H1 (cell line): ENCODE results near the gene C2orf92. TPM values are rescaled to one million over a fixed set of nuclear protein-coding genes. Genes with fewer than 3 reads are reported as not detected.

ENCODE experiments used
- CTCF ChIA-PET: fragments of 300-600 bp; sonication (Branson Sonifier 250); formaldehyde crosslinking; loops from one replicate; lab custom pipeline; 2021; ENCODE audit not compliant: partially characterized antibody; lab: Charles Lee
- POLR2A ChIA-PET: fragments of 300-600 bp; sonication (Branson Sonifier 250); formaldehyde crosslinking; loops from one replicate; lab custom pipeline; 2021; ENCODE audit warnings: inconsistent platforms; ENCODE audit not compliant: partially characterized antibody; lab: Charles Lee
- DNase-seq, 2 experiments: peaks; one replicate each; pipeline versions ENCODE4 v3.0.0 to v3.0.0-alpha.2; 2010 to 2022; ENCODE audit warnings: low spot score in 2 of 2, low read depth in 1 of 2, mixed read lengths in 1 of 2
- FAIRE-seq: peaks from 2 replicates; lab custom pipeline; 2011; peaks lifted over from hg19 to GRCh38; lab: Jason Lieb, UNC
- H2AFZ ChIP-seq: 2 replicates; pipeline ENCODE4 v1.8.1; 2012; ENCODE audit warnings: low read length, inconsistent platforms
- H2AK5ac ChIP-seq: 2 replicates; pipeline ENCODE4 v1.6.1; 2013; ENCODE audit warnings: low read depth, low read length
- H2BK120ac ChIP-seq: replicated peaks from 2 replicates; pipeline ENCODE3; 2013; ENCODE audit warnings: low read depth, low read length, inconsistent platforms
- H2BK12ac ChIP-seq: 2 replicates; pipeline ENCODE4 v1.6.1; 2013; ENCODE audit warnings: low read depth, low read length
- H2BK15ac ChIP-seq: 2 replicates; pipeline ENCODE4 v1.6.1; 2013; ENCODE audit warnings: low read length
- H2BK20ac ChIP-seq: 2 replicates; pipeline ENCODE4 v1.6.1; 2013; ENCODE audit warnings: low read length
- H2BK5ac ChIP-seq: 2 replicates; pipeline ENCODE4 v1.6.1; 2013; ENCODE audit warnings: low read depth, low read length
- H3K14ac ChIP-seq: 2 replicates; pipeline ENCODE4 v1.6.1; 2013; ENCODE audit warnings: inconsistent platforms; ENCODE audit not compliant: insufficient read length
- H3K18ac ChIP-seq: 2 replicates; pipeline ENCODE4 v1.6.1; 2013; ENCODE audit warnings: low read length; ENCODE audit errors: extremely low read depth
- H3K23ac ChIP-seq: 2 replicates; pipeline ENCODE4 v1.6.1; 2013; ENCODE audit warnings: inconsistent platforms; ENCODE audit not compliant: insufficient read length
- H3K23me2 ChIP-seq: 2 replicates; pipeline ENCODE4 v1.6.1; 2013; ENCODE audit warnings: low read depth, low read length
- H3K27ac ChIP-seq: 2 replicates; pipeline ENCODE4 v1.6.1; 2011; ENCODE audit warnings: low read depth, low read length, inconsistent platforms
- H3K27me3 ChIP-seq, 4 experiments: replicated peaks in 1 of 4; 1 replicate in 1 of 4; 2 replicates in 3 of 4; pipeline versions ENCODE4 v1.6.1 to v1.8.1; 2011 to 2013; ENCODE audit warnings: low read length in 3 of 4, mild to moderate bottlenecking in 3 of 4, inconsistent platforms in 2 of 4, mixed read lengths in 2 of 4, moderate library complexity in 1 of 4; ENCODE audit not compliant: control insufficient read depth in 3 of 4, insufficient read depth in 3 of 4; ENCODE audit errors: extremely low read depth in 1 of 4
- H3K36me3 ChIP-seq, 4 experiments: 2 replicates each; pipeline versions ENCODE4 v1.6.1 to v1.8.1; 2011 to 2013; ENCODE audit warnings: mild to moderate bottlenecking in 4 of 4, low read length in 3 of 4, moderate library complexity in 2 of 4, control low read depth in 1 of 4, inconsistent platforms in 1 of 4; ENCODE audit not compliant: insufficient read depth in 4 of 4, control insufficient read depth in 2 of 4
- H3K4ac ChIP-seq: replicated peaks from 2 replicates; pipeline ENCODE3; 2013; ENCODE audit warnings: low read length, low read depth, mixed read lengths, inconsistent platforms; ENCODE audit not compliant: insufficient read length
- H3K4me1 ChIP-seq, 4 experiments: replicated peaks in 1 of 4; 1 replicate in 1 of 4; 2 replicates in 3 of 4; pipeline versions ENCODE4 v1.6.1 to v1.8.1; 2011 to 2013; ENCODE audit warnings: low read length in 3 of 4, inconsistent platforms in 2 of 4, mixed read lengths in 1 of 4; ENCODE audit not compliant: insufficient read depth in 4 of 4, control insufficient read depth in 3 of 4
- H3K4me2 ChIP-seq, 2 experiments: 2 replicates each; pipeline versions ENCODE4 v1.6.1 to v1.8.1; 2011 to 2013; ENCODE audit warnings: low read depth in 2 of 2, low read length in 2 of 2, control low read depth in 1 of 2, inconsistent platforms in 1 of 2, mild to moderate bottlenecking in 1 of 2; ENCODE audit not compliant: insufficient read depth in 1 of 2
- H3K4me3 ChIP-seq, 4 experiments: fragments of 200-600, 300-600 bp in 1 of 4; sonication (generic), shearing (Covaris generic), sonication (Bioruptor Twin) in 1 of 4; 2 replicates each; pipeline versions ENCODE4 v1.5.1 to v1.8.1; 2011 to 2016; ENCODE audit warnings: low read length in 4 of 4, low read depth in 3 of 4, control low read depth in 2 of 4, inconsistent platforms in 2 of 4, mild to moderate bottlenecking in 2 of 4, mixed read lengths in 1 of 4, moderate library complexity in 1 of 4; ENCODE audit not compliant: insufficient read depth in 2 of 4; ENCODE audit errors: extremely low read depth in 1 of 4
- H3K56ac ChIP-seq: replicated peaks from 2 replicates; pipeline ENCODE3; 2013; ENCODE audit warnings: low read depth, mild to moderate bottlenecking, mixed read lengths, low read length, inconsistent platforms; ENCODE audit not compliant: insufficient read length
- H3K79me1 ChIP-seq: 2 replicates; pipeline ENCODE4 v1.6.1; 2013; ENCODE audit warnings: low read depth, low read length, control low read depth
- H3K79me2 ChIP-seq, 2 experiments: 2 replicates each; pipeline versions ENCODE4 v1.6.1 to v1.8.1; 2012 to 2013; ENCODE audit warnings: low read length in 2 of 2, mild to moderate bottlenecking in 2 of 2, inconsistent platforms in 1 of 2; ENCODE audit not compliant: insufficient read depth in 2 of 2, control insufficient read depth in 1 of 2
- H3K9ac ChIP-seq, 4 experiments: replicated peaks in 1 of 4; 1 replicate in 1 of 4; 2 replicates in 3 of 4; pipeline versions ENCODE4 v1.6.1 to v1.8.1; 2011 to 2013; ENCODE audit warnings: low read depth in 3 of 4, low read length in 3 of 4, control low read depth in 2 of 4, mild to moderate bottlenecking in 2 of 4, moderate library complexity in 2 of 4, inconsistent platforms in 1 of 4; ENCODE audit errors: extremely low read depth in 1 of 4
- H3K9me3 ChIP-seq, 2 experiments: 2 replicates each; pipeline versions ENCODE4 v1.6.1 to v1.8.1; 2012 to 2013; ENCODE audit warnings: mild to moderate bottlenecking in 2 of 2, moderate library complexity in 2 of 2, control low read depth in 1 of 2, inconsistent platforms in 1 of 2, low read depth in 1 of 2, low read length in 1 of 2, mixed read lengths in 1 of 2; ENCODE audit not compliant: insufficient read depth in 2 of 2
- H4K20me1 ChIP-seq, 2 experiments: replicated peaks in 1 of 2; 2 replicates each; pipeline versions ENCODE3 to v1.8.1; 2011 to 2013; ENCODE audit warnings: inconsistent platforms in 2 of 2, low read length in 2 of 2, mild to moderate bottlenecking in 1 of 2; ENCODE audit not compliant: insufficient read depth in 2 of 2, control insufficient read depth in 1 of 2
- H4K5ac ChIP-seq: 2 replicates; pipeline ENCODE4 v1.6.1; 2013; ENCODE audit warnings: low read length, low read depth, mixed read lengths, inconsistent platforms; ENCODE audit not compliant: insufficient read length
- H4K8ac ChIP-seq: 2 replicates; pipeline ENCODE4 v1.8.0; 2013; ENCODE audit warnings: mild to moderate bottlenecking, moderate library complexity, low read length, inconsistent platforms; ENCODE audit not compliant: insufficient read depth; ENCODE audit errors: extremely low read depth
- H4K91ac ChIP-seq: replicated peaks from 2 replicates; pipeline ENCODE3; 2013; ENCODE audit warnings: low read length, mixed read lengths, inconsistent platforms; ENCODE audit not compliant: insufficient read length
- CREB1 ChIP-seq: IDR thresholded peaks from 2 replicates; pipeline ENCODE4 v1.6.1; 2012; ENCODE audit warnings: inconsistent platforms
- EGR1 ChIP-seq: IDR thresholded peaks from 2 replicates; pipeline ENCODE4 v1.6.1; 2011; ENCODE audit warnings: low read depth, low read length, borderline replicate concordance
- EZH2 ChIP-seq: fragments of 200-600 bp; sonication (generic); IDR thresholded peaks from 2 replicates; pipeline ENCODE4 v1.7.1; 2012; ENCODE audit warnings: low read depth, mild to moderate bottlenecking, moderate library complexity, low read length, inconsistent platforms; ENCODE audit not compliant: severe bottlenecking
- POU5F1 ChIP-seq: IDR thresholded peaks from 2 replicates; pipeline ENCODE4 v1.6.1; 2011; ENCODE audit warnings: low read depth, mild to moderate bottlenecking, low read length, moderate library complexity
- RBBP5 ChIP-seq: IDR thresholded peaks from 2 replicates; pipeline ENCODE4 v1.7.1; 2012; ENCODE audit warnings: low read depth, mild to moderate bottlenecking, inconsistent platforms, low read length, moderate library complexity, borderline replicate concordance
- SIX5 ChIP-seq: IDR thresholded peaks from 2 replicates; pipeline ENCODE4 v1.6.1; 2011; ENCODE audit warnings: mild to moderate bottlenecking, low read depth, low read length
- SP1 ChIP-seq: IDR thresholded peaks from 2 replicates; pipeline ENCODE4 v1.6.1; 2011; ENCODE audit warnings: low read depth, low read length
- TAF1 ChIP-seq: IDR thresholded peaks from 2 replicates; pipeline ENCODE4 v1.6.1; 2011; ENCODE audit warnings: mild to moderate bottlenecking, low read depth, low read length
- TEAD4 ChIP-seq: IDR thresholded peaks from 2 replicates; pipeline ENCODE4 v1.6.1; 2012; ENCODE audit warnings: low read depth, low read length, inconsistent platforms, mixed read lengths
- ZNF274 ChIP-seq: IDR thresholded peaks from 2 replicates; pipeline ENCODE4 v1.7.0; 2012; ENCODE audit warnings: low read length, borderline replicate concordance; ENCODE audit errors: extremely low read depth
- WGBS, 2 experiments: shearing (Covaris generic) in 1 of 2; methylation state at CpG; one replicate each; pipeline versions ENCODE4 v1.1.6 to v1.1.7; 2013 to 2015; ENCODE audit warnings: low lambda C conversion rate in 2 of 2, mixed read lengths in 2 of 2, inconsistent platforms in 1 of 2, low coverage in 1 of 2, missing lambda C conversion rate in 1 of 2; ENCODE audit not compliant: insufficient replicate concordance in 2 of 2, insufficient coverage in 1 of 2, insufficient read length in 1 of 2; ENCODE audit errors: extremely low coverage in 1 of 2, missing lambda C conversion rate in 1 of 2; 5-methylcytosine and 5-hydroxymethylcytosine counted together
- polyA plus RNA-seq, 7 experiments: library from polyadenylated mRNA; depleted of rRNA in 3 of 7; stranded (reverse) in 5 of 7; unstranded in 2 of 7; fragments of >200 nt in 5 of 7; fragments of 200-250 nt in 2 of 7; gene quantifications; 1 replicate in 5 of 7; 2 replicates in 1 of 7; 4 replicates in 1 of 7; pipeline versions ENCODE4 v1.2.1 to v1.2.3, GENCODE V29; 2011 to 2013; ENCODE audit warnings: missing spikeins in 2 of 7, mixed read lengths in 2 of 7
- total RNA-seq: library from RNA; stranded (reverse); fragmentation: NEBNext Ultra II Directional; extraction: Animal tissue kit (Norgen Biotek cat#: 25700); gene quantifications from 2 replicates; pipeline ENCODE4 v1.2.1, GENCODE V29; 2021
- TF ChIP-seq, protein P1 (sequence below): IDR thresholded peaks from 2 replicates; pipeline ENCODE4 v1.6.1; 2012; ENCODE audit warnings: inconsistent platforms
- TF ChIP-seq, protein P2 (sequence below), 3 experiments: IDR thresholded peaks; 1 replicate in 2 of 3; 2 replicates in 1 of 3; pipeline versions ENCODE4 v1.5.1 to v1.6.1; 2011; ENCODE audit warnings: low read length in 3 of 3, mild to moderate bottlenecking in 3 of 3, inconsistent platforms in 2 of 3, low read depth in 1 of 3, moderate library complexity in 1 of 3; ENCODE audit not compliant: insufficient read depth in 1 of 3; ENCODE audit errors: control extremely low read depth in 1 of 3

The C2orf92 gene
- total and polyA plus RNA-seq, 2 of the 8 experiments (the other 6 are each of a cell fraction or from before 2014, with no cell fraction given) = 2.3 to 3.7 TPM

DNA sequence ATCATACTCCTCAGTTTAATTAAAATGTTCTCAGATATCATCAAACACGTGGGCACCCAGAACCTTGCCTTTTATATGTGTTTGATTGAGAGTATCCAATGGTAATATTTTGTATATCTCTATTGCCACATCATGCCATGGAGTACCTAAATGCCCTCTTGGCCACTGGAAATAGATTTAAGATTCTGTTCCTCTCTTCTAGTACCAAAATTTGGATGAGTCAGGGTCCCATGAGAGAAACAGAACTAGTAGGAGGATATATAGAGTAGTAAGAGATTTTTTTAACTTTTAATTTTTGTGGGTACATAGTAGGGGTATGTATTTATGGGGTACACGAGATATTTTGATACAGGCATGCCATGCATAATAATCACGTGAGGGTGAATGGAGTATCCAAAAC lies 34.2 kb downstream of the C2orf92 start:
- Histone ChIP-seq H3K14ac (no peak overlapping the region), H3K9me3 (no peaks in the 10 kb centered on the region), H2BK5ac (no peak overlapping the region), H4K91ac (no peak overlapping the region), H3K4me2 (no peak overlapping the region), H3K27ac (no peak overlapping the region), H3K4me1 (peaks cover 0 to 2% (median 0%) of the 10 kb centered on the region in 4 experiments; a peak in 2 of 7 replicates), H3K9ac (no peak overlapping the region), H3K23me2 (no peaks in the 10 kb centered on the region; the same call in 1 of the 2 replicates), H3K4me3 (no peak overlapping the region), H2AK5ac (no peak overlapping the region), H3K36me3 (no peaks in the 10 kb centered on the region), H3K27me3 (no peaks in the 10 kb centered on the region; a peak in 1 of 7 replicates), H3K18ac (no peak overlapping the region), H4K8ac (no peak overlapping the region), H3K79me1 (no peaks in the 10 kb centered on the region), H2BK15ac (no peak overlapping the region), H4K20me1 (no peaks in the 10 kb centered on the region), H3K56ac (no peak overlapping the region), H4K5ac (no peak overlapping the region), H3K79me2 (no peaks in the 10 kb centered on the region), H3K23ac (no peak overlapping the region), H3K4ac (no peak overlapping the region), H2BK20ac (no peak overlapping the region), H2BK12ac (no peak overlapping the region), H2BK120ac (no peak overlapping the region), H2AFZ (no peak overlapping the region)
- CTCF ChIA-PET = interaction anchor here (1.3 to 9.0 kb wide), 3 partner anchors 9 to 41 kb away, joined by 3 to 202 read pairs (median 149); partner anchors contain the start of gene ZAP70
- DNase-seq (no peak), FAIRE-seq (no peak)
- POLR2A ChIA-PET = interaction anchor here (1.0 kb wide), 1 partner anchor 40 kb away, joined by 3 read pairs; the partner anchor contains the start of gene ACTR1B
- 87% methylated on average over 3 of the region's 3 CpGs; no CpG with 5 or more reads in 1 of the 2 experiments for WGBS, 2 experiments
- TF ChIP-seq, protein P1, sequence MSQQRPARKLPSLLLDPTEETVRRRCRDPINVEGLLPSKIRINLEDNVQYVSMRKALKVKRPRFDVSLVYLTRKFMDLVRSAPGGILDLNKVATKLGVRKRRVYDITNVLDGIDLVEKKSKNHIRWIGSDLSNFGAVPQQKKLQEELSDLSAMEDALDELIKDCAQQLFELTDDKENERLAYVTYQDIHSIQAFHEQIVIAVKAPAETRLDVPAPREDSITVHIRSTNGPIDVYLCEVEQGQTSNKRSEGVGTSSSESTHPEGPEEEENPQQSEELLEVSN = no peak
- no peak for TF ChIP-seq ZNF274
- no peak for TF ChIP-seq CREB1
- TF ChIP-seq EZH2 = no peak
- TF ChIP-seq POU5F1 = no peak
- TF ChIP-seq SIX5 = no peak
- TF ChIP-seq EGR1 = no peak
- TF ChIP-seq, protein P2, sequence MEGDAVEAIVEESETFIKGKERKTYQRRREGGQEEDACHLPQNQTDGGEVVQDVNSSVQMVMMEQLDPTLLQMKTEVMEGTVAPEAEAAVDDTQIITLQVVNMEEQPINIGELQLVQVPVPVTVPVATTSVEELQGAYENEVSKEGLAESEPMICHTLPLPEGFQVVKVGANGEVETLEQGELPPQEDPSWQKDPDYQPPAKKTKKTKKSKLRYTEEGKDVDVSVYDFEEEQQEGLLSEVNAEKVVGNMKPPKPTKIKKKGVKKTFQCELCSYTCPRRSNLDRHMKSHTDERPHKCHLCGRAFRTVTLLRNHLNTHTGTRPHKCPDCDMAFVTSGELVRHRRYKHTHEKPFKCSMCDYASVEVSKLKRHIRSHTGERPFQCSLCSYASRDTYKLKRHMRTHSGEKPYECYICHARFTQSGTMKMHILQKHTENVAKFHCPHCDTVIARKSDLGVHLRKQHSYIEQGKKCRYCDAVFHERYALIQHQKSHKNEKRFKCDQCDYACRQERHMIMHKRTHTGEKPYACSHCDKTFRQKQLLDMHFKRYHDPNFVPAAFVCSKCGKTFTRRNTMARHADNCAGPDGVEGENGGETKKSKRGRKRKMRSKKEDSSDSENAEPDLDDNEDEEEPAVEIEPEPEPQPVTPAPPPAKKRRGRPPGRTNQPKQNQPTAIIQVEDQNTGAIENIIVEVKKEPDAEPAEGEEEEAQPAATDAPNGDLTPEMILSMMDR (IDR thresholded peaks at IDR 0.05; ENCODE audit: control extremely low read depth in 1 of 3, insufficient read depth in 1 of 3, low read depth in 1 of 3, low read length in 3 of 3) = no peak
- no peak for TF ChIP-seq SP1
- no peak for TF ChIP-seq TAF1
- no peak for TF ChIP-seq TEAD4
- TF ChIP-seq RBBP5 = no peak
